Mesendoderm (in vitro differentiated cells): ENCODE measurements around the gene NMNAT3.

Experiments used
- DNase-seq: peaks from one replicate; pipeline ENCODE4 v3.0.0; 2013
- H2AK5ac ChIP-seq: 2 replicates; pipeline ENCODE4 v1.6.1; 2013; ENCODE audit warnings: low read length, inconsistent platforms
- H2BK120ac ChIP-seq: 2 replicates; pipeline ENCODE4 v1.6.1; 2013; ENCODE audit warnings: low read depth, mild to moderate bottlenecking, low read length, moderate library complexity, mixed read lengths
- H2BK15ac ChIP-seq: replicated peaks from 2 replicates; pipeline ENCODE4 v1.6.1; 2013; ENCODE audit warnings: low read depth, mild to moderate bottlenecking, moderate library complexity
- H2BK5ac ChIP-seq: 2 replicates; pipeline ENCODE4 v1.6.1; 2013; ENCODE audit warnings: low read length, inconsistent platforms
- H3K18ac ChIP-seq: 2 replicates; pipeline ENCODE4 v1.6.1; 2013; ENCODE audit warnings: mild to moderate bottlenecking, low read length, mixed read lengths
- H3K23ac ChIP-seq: one replicate; pipeline ENCODE4 v1.6.1; 2013; ENCODE audit warnings: low read length
- H3K27ac ChIP-seq: 2 replicates; pipeline ENCODE4 v1.5.1; 2013; ENCODE audit warnings: low read depth, mild to moderate bottlenecking, inconsistent platforms, low read length, moderate library complexity
- H3K27me3 ChIP-seq: 2 replicates; pipeline ENCODE4 v1.6.1; 2013; ENCODE audit warnings: low read length, control low read depth, mild to moderate bottlenecking, inconsistent platforms; ENCODE audit not compliant: insufficient read depth, poor library complexity
- H3K36me3 ChIP-seq: 2 replicates; pipeline ENCODE4 v1.6.1; 2013; ENCODE audit warnings: low read length, inconsistent platforms; ENCODE audit not compliant: control insufficient read depth, insufficient read depth
- H3K4ac ChIP-seq: one replicate; pipeline ENCODE4 v1.6.1; 2013; ENCODE audit warnings: low read depth, mild to moderate bottlenecking, low read length, moderate library complexity
- H3K4me1 ChIP-seq: 2 replicates; pipeline ENCODE4 v1.6.1; 2013; ENCODE audit warnings: low read depth, low read length, inconsistent platforms; ENCODE audit not compliant: control insufficient read depth
- H3K4me2 ChIP-seq: 2 replicates; pipeline ENCODE4 v1.6.1; 2013; ENCODE audit warnings: low read length
- H3K4me3 ChIP-seq: 2 replicates; pipeline ENCODE4 v1.5.1; 2013; ENCODE audit warnings: mild to moderate bottlenecking, low read length
- H3K56ac ChIP-seq: one replicate; pipeline ENCODE4 v1.6.1; 2013; ENCODE audit warnings: low read length
- H3K79me1 ChIP-seq: 2 replicates; pipeline ENCODE4 v1.6.1; 2013; ENCODE audit warnings: low read length, inconsistent platforms
- H3K79me2 ChIP-seq: 2 replicates; pipeline ENCODE4 v1.6.1; 2013; ENCODE audit warnings: mild to moderate bottlenecking, low read length; ENCODE audit not compliant: control insufficient read depth, insufficient read depth
- H3K9ac ChIP-seq: 2 replicates; pipeline ENCODE4 v1.6.1; 2013; ENCODE audit warnings: low read length, inconsistent platforms
- H4K5ac ChIP-seq: one replicate; pipeline ENCODE4 v1.6.1; 2013; ENCODE audit warnings: low read length
- H4K8ac ChIP-seq: one replicate; pipeline ENCODE4 v1.6.1; 2013; ENCODE audit warnings: low read depth, mild to moderate bottlenecking, control low read depth, low read length, moderate library complexity
- whole genome bisulfite sequencing: extraction: QIAGEN DNeasy Blood & Tissue Kit; methylation state at CpG from one replicate; pipeline ENCODE4 v1.1.7; 2013; ENCODE audit warnings: low lambda C conversion rate, missing lambda C conversion rate; ENCODE audit not compliant: insufficient coverage; ENCODE audit errors: extremely low coverage; 5-methylcytosine and 5-hydroxymethylcytosine counted together

The NMNAT3 gene

DNA sequence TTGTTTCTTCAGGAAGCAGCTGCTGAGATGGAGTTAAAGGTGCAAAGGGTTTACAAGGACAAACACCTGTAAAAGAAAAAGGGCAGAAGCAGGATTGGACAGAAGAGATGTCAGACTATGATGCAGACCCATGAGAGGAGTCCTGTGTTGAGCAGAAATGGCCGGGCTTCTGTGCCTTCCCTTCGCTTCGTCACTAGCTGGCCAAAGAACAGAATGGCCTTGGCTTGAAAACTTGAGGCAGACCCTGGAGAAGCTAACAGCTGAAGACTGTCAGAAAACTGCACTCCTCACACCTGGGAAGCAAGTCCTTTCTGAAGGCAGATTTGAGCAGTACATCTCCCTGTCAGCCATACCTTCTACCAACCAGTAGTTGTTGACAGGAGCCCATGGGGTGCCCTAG is 8.4 kb upstream of the NMNAT3 start:
- no peak overlapping the region for H4K5ac ChIP-seq
- DNase-seq: no peak
- no peak overlapping the region for H2BK15ac ChIP-seq
- H3K4ac ChIP-seq: no peak overlapping the region
- H3K23ac ChIP-seq: no peak overlapping the region
- H3K27ac ChIP-seq: no peak overlapping the region
- H3K79me2 ChIP-seq: no peaks in the 10 kb centered on the region
- no CpG with 5 or more reads among the region's 3 CpGs for WGBS
- H3K4me2 ChIP-seq: no peak overlapping the region
- no peaks in the 10 kb centered on the region for H3K79me1 ChIP-seq
- no peak overlapping the region for H2BK120ac ChIP-seq
- no peaks in the 10 kb centered on the region for H3K27me3 ChIP-seq
- H3K4me1 ChIP-seq: no peaks in the 10 kb centered on the region
- H2AK5ac ChIP-seq: no peak overlapping the region
- no peak overlapping the region for H2BK5ac ChIP-seq
- no peak overlapping the region for H3K18ac ChIP-seq
- H4K8ac ChIP-seq: no peak overlapping the region
- H3K4me3 ChIP-seq: no peak overlapping the region
- no peak overlapping the region for H3K56ac ChIP-seq
- H3K36me3 ChIP-seq: no peaks in the 10 kb centered on the region
- H3K9ac ChIP-seq: no peak overlapping the region

DNA sequence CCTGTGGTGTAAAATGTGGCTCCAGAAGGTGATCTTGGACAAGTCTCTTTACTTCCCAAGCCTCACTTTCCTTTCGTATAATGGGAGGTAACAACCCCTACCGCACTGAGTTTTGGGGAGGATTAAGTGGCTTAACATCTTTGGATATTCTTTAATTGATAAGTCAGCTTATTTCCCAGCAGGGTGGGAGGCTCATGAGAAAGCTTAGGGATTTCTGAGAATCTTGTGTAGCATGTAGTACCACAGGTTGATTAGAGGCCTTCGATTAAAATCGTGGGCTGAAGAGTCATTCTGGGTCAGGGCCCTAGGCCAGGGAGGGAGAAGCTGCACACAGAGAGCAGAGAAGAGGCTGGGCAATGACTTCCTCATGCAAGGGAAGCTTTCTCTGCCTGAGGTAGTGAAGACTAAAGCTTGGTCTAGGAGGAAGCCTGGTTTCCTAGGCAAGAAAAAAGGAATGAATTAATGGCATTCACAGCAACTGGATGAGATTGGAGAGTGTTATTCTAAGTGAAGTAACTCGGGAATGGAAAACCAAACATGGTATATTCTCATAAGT is 1.5 kb upstream of the NMNAT3 start:
- Histone ChIP-seq H3K56ac (no peak overlapping the region), H3K4me2 (no peak overlapping the region), H3K4me3 (no peak overlapping the region), H3K9ac (no peak overlapping the region), H3K23ac (no peak overlapping the region), H2BK5ac (no peak overlapping the region), H3K27me3 (peaks cover 4% of the 10 kb centered on the region), H3K79me2 (no peaks in the 10 kb centered on the region), H2BK15ac (no peak overlapping the region), H3K36me3 (no peaks in the 10 kb centered on the region), H2AK5ac (no peak overlapping the region), H3K27ac (no peak overlapping the region), H3K4ac (no peak overlapping the region), H3K18ac (no peak overlapping the region), H4K8ac (no peak overlapping the region), H4K5ac (no peak overlapping the region), H3K4me1 (no peaks in the 10 kb centered on the region), H3K79me1 (no peaks in the 10 kb centered on the region), H2BK120ac (no peak overlapping the region)
- DNase-seq: no peak
- no CpG with 5 or more reads among the region's 5 CpGs for WGBS

DNA sequence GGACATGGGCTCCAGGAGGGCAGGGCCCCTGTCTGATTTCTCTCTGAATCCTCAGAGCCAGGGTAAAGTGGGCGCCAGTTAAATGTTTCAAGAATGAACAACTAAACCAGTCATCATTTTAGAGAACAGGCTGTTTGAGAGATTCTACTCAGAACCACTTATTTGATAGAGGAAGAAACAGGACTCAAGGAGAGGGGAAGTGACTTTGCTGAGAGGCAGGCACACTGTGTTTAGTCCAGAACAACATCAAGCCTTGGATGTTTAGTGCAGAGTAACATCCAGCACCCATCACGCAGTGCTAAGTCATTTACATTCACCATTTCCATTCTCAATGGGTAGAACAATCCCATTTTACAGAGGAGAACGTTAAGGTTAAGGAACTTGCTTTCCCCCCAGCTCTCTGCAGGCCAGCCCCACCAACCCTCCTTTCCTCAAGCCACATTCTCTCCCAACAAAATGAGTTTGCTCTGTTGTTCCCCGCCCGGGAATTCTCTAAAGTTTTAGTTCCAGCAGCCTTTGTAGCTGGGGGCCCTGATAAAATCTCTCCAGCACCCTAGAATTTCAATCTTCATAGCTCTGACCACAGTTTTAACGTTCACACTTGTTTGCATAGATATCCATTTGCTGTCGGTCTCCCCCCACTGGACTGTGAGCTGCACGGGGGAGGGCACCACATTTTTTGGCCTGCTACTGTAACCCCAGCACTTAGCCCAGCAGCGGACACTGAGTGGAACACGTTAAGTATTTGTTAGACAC is 962 bp downstream of the NMNAT3 start:
- no peak overlapping the region for H4K8ac ChIP-seq
- no peak overlapping the region for H3K56ac ChIP-seq
- peak overlapping the region; percentile 75 for H3K23ac ChIP-seq
- no peak overlapping the region for H3K4me3 ChIP-seq
- H3K18ac ChIP-seq: no peak overlapping the region
- DNase-seq: no peak
- H2BK15ac ChIP-seq: no peak overlapping the region
- H3K79me1 ChIP-seq: no peaks in the 10 kb centered on the region
- no peak overlapping the region for H3K4ac ChIP-seq
- WGBS: no CpG with 5 or more reads among the region's 10 CpGs
- H3K79me2 ChIP-seq: no peaks in the 10 kb centered on the region
- H3K4me1 ChIP-seq: no peaks in the 10 kb centered on the region
- peaks cover 4% of the 10 kb centered on the region for H3K27me3 ChIP-seq
- peak overlapping the region; percentile 70 for H3K4me2 ChIP-seq
- H2AK5ac ChIP-seq: no peak overlapping the region
- H2BK120ac ChIP-seq: no peak overlapping the region
- no peak overlapping the region for H3K9ac ChIP-seq
- no peak overlapping the region for H4K5ac ChIP-seq
- no peak overlapping the region for H3K27ac ChIP-seq
- no peak overlapping the region for H2BK5ac ChIP-seq
- H3K36me3 ChIP-seq: no peaks in the 10 kb centered on the region

DNA sequence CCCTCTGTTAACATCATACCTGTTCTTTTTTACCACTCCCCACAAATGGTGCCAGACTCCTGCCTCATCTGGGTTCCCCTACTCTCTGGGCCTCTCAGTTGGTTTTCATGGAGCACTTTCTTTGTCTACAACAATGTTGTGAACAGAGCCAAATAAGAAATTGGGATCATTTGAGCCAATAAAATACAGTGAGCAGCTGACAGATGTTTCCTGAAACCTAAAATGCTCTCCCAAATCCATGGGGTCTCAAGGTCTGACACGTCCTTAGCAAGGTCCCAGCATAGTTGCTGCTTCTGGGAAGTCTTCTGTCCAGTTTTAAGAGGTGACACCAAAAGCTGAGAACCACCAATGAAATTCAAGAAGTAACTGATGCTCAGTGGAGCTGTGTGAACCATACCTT is 1.7 kb downstream of the NMNAT3 start:
- Histone ChIP-seq H3K27me3 (peaks cover 4% of the 10 kb centered on the region), H2BK15ac (no peak overlapping the region)

GRCh38 chr3:139675327-139675726 is 2.4 kb downstream of the NMNAT3 start:
- H3K79me2 ChIP-seq: no peaks in the 10 kb centered on the region
- H3K4ac ChIP-seq: no peak overlapping the region
- no peak overlapping the region for H3K4me2 ChIP-seq
- no peak overlapping the region for H3K9ac ChIP-seq
- no peak overlapping the region for H4K5ac ChIP-seq
- H2BK15ac ChIP-seq: no peak overlapping the region
- H2BK5ac ChIP-seq: no peak overlapping the region
- H3K79me1 ChIP-seq: no peaks in the 10 kb centered on the region
- H3K36me3 ChIP-seq: no peaks in the 10 kb centered on the region
- H3K56ac ChIP-seq: no peak overlapping the region
- no peak overlapping the region for H3K23ac ChIP-seq
- H2BK120ac ChIP-seq: no peak overlapping the region
- H3K18ac ChIP-seq: no peak overlapping the region
- peaks cover 4% of the 10 kb centered on the region for H3K27me3 ChIP-seq
- no peak overlapping the region for H4K8ac ChIP-seq
- no CpG with 5 or more reads among the region's 2 CpGs for WGBS
- DNase-seq: no peak
- H3K4me1 ChIP-seq: no peaks in the 10 kb centered on the region
- no peak overlapping the region for H2AK5ac ChIP-seq
- H3K4me3 ChIP-seq: no peak overlapping the region
- H3K27ac ChIP-seq: no peak overlapping the region

More for the DNA sequence above, 1.7 kb downstream of the NMNAT3 start:
- H3K79me1 ChIP-seq: no peaks in the 10 kb centered on the region
- WGBS: no CpG with 5 or more reads among the region's 1 CpG
- H2BK5ac ChIP-seq: no peak overlapping the region
- no peaks in the 10 kb centered on the region for H3K36me3 ChIP-seq
- H3K79me2 ChIP-seq: no peaks in the 10 kb centered on the region
- no peak overlapping the region for H2AK5ac ChIP-seq
- H4K8ac ChIP-seq: no peak overlapping the region
- no peak overlapping the region for H4K5ac ChIP-seq
- no peak overlapping the region for H3K27ac ChIP-seq
- H3K9ac ChIP-seq: no peak overlapping the region
- no peak for DNase-seq
- no peak overlapping the region for H3K56ac ChIP-seq
- no peak overlapping the region for H3K18ac ChIP-seq
- no peak overlapping the region for H3K4me2 ChIP-seq
- H3K4ac ChIP-seq: no peak overlapping the region
- no peak overlapping the region for H3K23ac ChIP-seq
- no peak overlapping the region for H3K4me3 ChIP-seq
- no peaks in the 10 kb centered on the region for H3K4me1 ChIP-seq
- H2BK120ac ChIP-seq: no peak overlapping the region
